OCI-LY7 (cell line): ENCODE results near the gene CCBE1.

Source experiments
- EZH2phosphoT487 ChIP-seq: fragments of 200-600 bp; sonication (generic); IDR thresholded peaks from 2 replicates; pipeline ENCODE4 v1.6.1; 2018; ENCODE audit warnings: low read depth, borderline replicate concordance, mild to moderate bottlenecking, mixed run types, antibody characterized with exemption, low read length, moderate library complexity, mixed read lengths
- TF ChIP-seq, protein P1 (sequence below): fragments of 200-600 bp; sonication (generic); conservative IDR thresholded peaks from 2 replicates; pipeline ENCODE4 v1.5.1; 2014; ENCODE audit warnings: mild to moderate bottlenecking, antibody characterized with exemption, low read length, moderate library complexity, mixed read lengths

GRCh38 chr18:59646963-59647307, 50.3 kb downstream of the CCBE1 start:
- TF ChIP-seq, protein P1, sequence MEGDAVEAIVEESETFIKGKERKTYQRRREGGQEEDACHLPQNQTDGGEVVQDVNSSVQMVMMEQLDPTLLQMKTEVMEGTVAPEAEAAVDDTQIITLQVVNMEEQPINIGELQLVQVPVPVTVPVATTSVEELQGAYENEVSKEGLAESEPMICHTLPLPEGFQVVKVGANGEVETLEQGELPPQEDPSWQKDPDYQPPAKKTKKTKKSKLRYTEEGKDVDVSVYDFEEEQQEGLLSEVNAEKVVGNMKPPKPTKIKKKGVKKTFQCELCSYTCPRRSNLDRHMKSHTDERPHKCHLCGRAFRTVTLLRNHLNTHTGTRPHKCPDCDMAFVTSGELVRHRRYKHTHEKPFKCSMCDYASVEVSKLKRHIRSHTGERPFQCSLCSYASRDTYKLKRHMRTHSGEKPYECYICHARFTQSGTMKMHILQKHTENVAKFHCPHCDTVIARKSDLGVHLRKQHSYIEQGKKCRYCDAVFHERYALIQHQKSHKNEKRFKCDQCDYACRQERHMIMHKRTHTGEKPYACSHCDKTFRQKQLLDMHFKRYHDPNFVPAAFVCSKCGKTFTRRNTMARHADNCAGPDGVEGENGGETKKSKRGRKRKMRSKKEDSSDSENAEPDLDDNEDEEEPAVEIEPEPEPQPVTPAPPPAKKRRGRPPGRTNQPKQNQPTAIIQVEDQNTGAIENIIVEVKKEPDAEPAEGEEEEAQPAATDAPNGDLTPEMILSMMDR: no peak
- no peak for TF ChIP-seq EZH2phosphoT487
